ENCODE measurements around the gene PFDN2. TPM values are rescaled to one million over a fixed set of nuclear protein-coding genes. Genes with fewer than 3 reads are reported as not detected.

The PFDN2 gene
- total and polyA plus RNA-seq, 2 donors (not counting 3 experiments of a cell fraction or from before 2014, with no cell fraction given): 104 to 157 TPM

DNA sequence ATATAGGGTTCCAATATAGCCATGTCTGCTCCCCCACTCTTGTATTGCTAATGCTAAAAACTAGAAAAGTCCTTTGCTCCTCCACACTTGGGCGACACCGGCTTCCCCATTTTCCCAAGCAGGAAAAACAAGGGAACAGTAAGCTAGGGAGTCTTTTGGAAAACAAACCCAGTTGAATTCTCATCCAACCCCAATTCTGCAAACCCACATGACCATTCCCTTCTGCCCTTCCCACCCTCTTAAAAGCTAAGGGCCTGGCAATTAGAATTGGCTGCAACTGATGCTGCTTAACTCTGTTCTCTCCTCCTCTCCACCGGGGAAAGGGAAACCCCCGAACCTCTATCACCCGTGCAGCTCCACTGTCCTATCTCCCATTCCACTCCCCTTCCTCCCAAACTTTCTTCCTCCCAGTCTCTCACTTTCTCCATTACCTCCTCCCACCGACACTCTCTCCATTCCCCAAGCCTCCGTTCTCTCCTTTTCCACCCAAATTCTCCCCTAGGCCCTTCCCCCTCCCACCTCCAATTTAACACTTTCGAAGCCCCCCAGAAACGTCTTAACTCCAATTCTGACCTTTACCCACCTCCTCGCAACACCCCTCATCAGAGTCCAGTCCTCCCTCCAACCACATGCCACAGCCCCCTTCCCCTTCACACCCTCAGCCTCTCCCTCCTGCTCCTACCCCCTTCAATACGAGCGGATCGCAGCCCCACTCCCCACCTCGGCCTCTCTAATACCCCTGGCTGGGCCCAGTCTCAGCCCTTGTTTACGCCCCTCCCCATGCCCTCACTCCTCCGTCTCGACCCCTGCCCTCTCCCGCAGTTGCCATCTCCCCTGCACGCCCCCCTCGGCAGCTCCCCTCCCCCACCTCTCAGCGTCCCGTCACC is 13.9 kb upstream of the PFDN2 start:
- Histone ChIP-seq H3K27me3 (ENCODE audit: control insufficient read depth in 2 of 2, insufficient read depth in 2 of 2, low read length in 2 of 2) (no peaks in the 10 kb centered on the region), H3K9me3 (replicated peaks; ENCODE audit: control insufficient read depth, insufficient read depth, low read length) (no peaks in the 10 kb centered on the region), H3K36me3 (ENCODE audit: control insufficient read depth in 2 of 2, extremely low read depth in 1 of 2, insufficient read depth in 2 of 2, low read length in 2 of 2) (peaks cover 7 to 10% of the 10 kb centered on the region in 2 experiments), H4K20me1 (replicated peaks; ENCODE audit: control insufficient read depth, extremely low read depth, insufficient read depth, low read length) (no peaks in the 10 kb centered on the region), H3K9me1 (replicated peaks; ENCODE audit: control insufficient read depth, extremely low read depth, insufficient read depth, low read length) (no peaks in the 10 kb centered on the region), H3K79me2 (ENCODE audit: control insufficient read depth, insufficient read depth, low read length) (peaks cover 65% of the 10 kb centered on the region), H3K4me1 (ENCODE audit: control insufficient read depth, extremely low read depth, insufficient read depth, low read length) (peaks cover 26% of the 10 kb centered on the region), H3K4me3 (replicated peaks in 1 of 3; ENCODE audit: insufficient read depth in 1 of 3, low read depth in 1 of 3, low read length in 3 of 3) (peak overlapping the region; percentile 90 to 100 (median 94)), H2AFZ (ENCODE audit: low read depth, low read length) (peak overlapping the region; percentile 65), H3K4me2 (ENCODE audit: insufficient read depth, low read length) (peak overlapping the region; percentile 80), H3K9ac (replicated peaks; ENCODE audit: extremely low read depth, insufficient read depth, low read length) (peak overlapping the region; percentile 90), H3K27ac (ENCODE audit: insufficient read depth, low read depth, low read length) (peak overlapping the region; percentile 85)
- no peak for FAIRE-seq
- POLR2A ChIA-PET: interaction anchor here (0.6 to 2.8 kb wide), 5 partner anchors 11 to 87 kb away, joined by 4 to 11 read pairs (median 7); partner anchors contain the start of genes NIT1, PFDN2 and UFC1
- BruUV-seq (replicated peaks): no TSS peak
- TF ChIP-seq GATA2 (IDR thresholded peaks at IDR 0.05; ENCODE audit: insufficient read depth, insufficient read length, low read depth, low read length): no peak
- no peak for TF ChIP-seq FOS (IDR thresholded peaks at IDR 0.05; ENCODE audit: borderline replicate concordance, insufficient read depth, low read length)
- no peak for TF ChIP-seq MAX (IDR thresholded peaks at IDR 0.05; ENCODE audit: insufficient read depth, insufficient read length)
- TF ChIP-seq EZH2 (IDR thresholded peaks at IDR 0.05; ENCODE audit: borderline replicate concordance, low read depth, low read length, severe bottlenecking): no peak
- TF ChIP-seq POLR2AphosphoS5 (IDR thresholded peaks at IDR 0.05; ENCODE audit: insufficient read depth, low read depth, low read length): no peak
- TF ChIP-seq, protein P1, sequence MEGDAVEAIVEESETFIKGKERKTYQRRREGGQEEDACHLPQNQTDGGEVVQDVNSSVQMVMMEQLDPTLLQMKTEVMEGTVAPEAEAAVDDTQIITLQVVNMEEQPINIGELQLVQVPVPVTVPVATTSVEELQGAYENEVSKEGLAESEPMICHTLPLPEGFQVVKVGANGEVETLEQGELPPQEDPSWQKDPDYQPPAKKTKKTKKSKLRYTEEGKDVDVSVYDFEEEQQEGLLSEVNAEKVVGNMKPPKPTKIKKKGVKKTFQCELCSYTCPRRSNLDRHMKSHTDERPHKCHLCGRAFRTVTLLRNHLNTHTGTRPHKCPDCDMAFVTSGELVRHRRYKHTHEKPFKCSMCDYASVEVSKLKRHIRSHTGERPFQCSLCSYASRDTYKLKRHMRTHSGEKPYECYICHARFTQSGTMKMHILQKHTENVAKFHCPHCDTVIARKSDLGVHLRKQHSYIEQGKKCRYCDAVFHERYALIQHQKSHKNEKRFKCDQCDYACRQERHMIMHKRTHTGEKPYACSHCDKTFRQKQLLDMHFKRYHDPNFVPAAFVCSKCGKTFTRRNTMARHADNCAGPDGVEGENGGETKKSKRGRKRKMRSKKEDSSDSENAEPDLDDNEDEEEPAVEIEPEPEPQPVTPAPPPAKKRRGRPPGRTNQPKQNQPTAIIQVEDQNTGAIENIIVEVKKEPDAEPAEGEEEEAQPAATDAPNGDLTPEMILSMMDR (IDR thresholded peaks at IDR 0.05; ENCODE audit: extremely low read depth in 1 of 2, insufficient read depth in 1 of 2, low read depth in 1 of 2, low read length in 2 of 2): no peak
- TF ChIP-seq JUN (IDR thresholded peaks at IDR 0.05; ENCODE audit: borderline replicate concordance, insufficient read depth, insufficient read length, low read depth): no peak
- no peak for TF ChIP-seq POLR2A (IDR thresholded peaks at IDR 0.05; ENCODE audit: low read depth, low read length)
- TF ChIP-seq MYC (IDR thresholded peaks at IDR 0.05; ENCODE audit: low read depth, low read length): no peak
- peak; percentile 31 for DNase-seq (ENCODE audit: low read depth, low spot score)
- intact Hi-C loops (cut with micrococcal nuclease): loop anchor here (1.0 kb wide), 1 partner anchor 13 kb away; the partner anchor contains the start of genes NIT1 and PFDN2
- dilution Hi-C loops (cut with MboI; ENCODE audit: extremely low pct_ligation_motif_present, low sequenced_read_pairs): no loop called here
- CTCF ChIA-PET: interaction anchor here (0.8 to 2.9 kb wide), 10 partner anchors 13 to 297 kb away, joined by 3 to 14 read pairs (median 5); partner anchors contain the start of genes KLHDC9, NIT1, PFDN2 and PPOX
